ENCODE data around the gene UBE3A.
"Not testable (repeated sequence)": the region's sequence is repeated elsewhere in the genome, so short reads cannot be mapped to it uniquely, and the experiment has no call there.

UBE3A gene

GRCh38 chr15:25437777-25438600, 835 bp downstream of the UBE3A start:
- peak; percentile 74 to 75 for DNase-seq

GRCh38 chr15:25436707-25437106, 2.1 kb downstream of the UBE3A start:
- DNase-seq, result no peak

GRCh38 chr15:25435474-25436243, 3.2 kb downstream of the UBE3A start:
- no peak for DNase-seq

- no peak for DNase-seq
Measured at GRCh38 chr15:25433118-25433865, 5.5 kb downstream of the UBE3A start.

- DNase-seq, result no peak
Measured at GRCh38 chr15:25431836-25432561, 6.8 kb downstream of the UBE3A start.

GRCh38 chr15:25427861-25428260, 11.0 kb downstream of the UBE3A start:
- no peak for DNase-seq

- DNase-seq, result no peak
Measured at GRCh38 chr15:25426896-25427610, 11.8 kb downstream of the UBE3A start.

GRCh38 chr15:25424073-25424472, 14.8 kb downstream of the UBE3A start:
- DNase-seq, result no peak

- DNase-seq, result no peak
Measured at GRCh38 chr15:25422021-25422420, 16.8 kb downstream of the UBE3A start.

GRCh38 chr15:25418202-25418601, 20.6 kb downstream of the UBE3A start:
- DNase-seq, result no peak

- no peak for DNase-seq
Measured at GRCh38 chr15:25417604-25418003, 21.2 kb downstream of the UBE3A start.

- DNase-seq, result no peak
Measured at GRCh38 chr15:25416693-25417092, 22.1 kb downstream of the UBE3A start.

GRCh38 chr15:25415707-25416106, 23.1 kb downstream of the UBE3A start:
- DNase-seq, result no peak

- DNase-seq, result no peak
Measured at GRCh38 chr15:25415217-25415616, 23.6 kb downstream of the UBE3A start.

GRCh38 chr15:25410649-25411048, 28.2 kb downstream of the UBE3A start:
- no peak for DNase-seq

- not testable (repeated sequence) for DNase-seq
Measured at GRCh38 chr15:25409731-25410130, 29.1 kb downstream of the UBE3A start.

- no peak for DNase-seq
Measured at GRCh38 chr15:25408929-25409328, 29.9 kb downstream of the UBE3A start.

- DNase-seq, result no peak
Measured at GRCh38 chr15:25408428-25408827, 30.4 kb downstream of the UBE3A start.

GRCh38 chr15:25407950-25408349, 30.9 kb downstream of the UBE3A start:
- DNase-seq, result no peak

- DNase-seq, result no peak
Measured at GRCh38 chr15:25406846-25407245, 32.0 kb downstream of the UBE3A start.

- DNase-seq, result no peak
Measured at GRCh38 chr15:25406261-25406660, 32.6 kb downstream of the UBE3A start.

GRCh38 chr15:25403771-25404170, 35.1 kb downstream of the UBE3A start:
- no peak for DNase-seq
